ENCODE results near the gene STIP1.

Gene STIP1

GRCh38 chr11:64139049-64139448 is 46.9 kb upstream of the STIP1 start:
- H3K4me1 ChIP-seq (ENCODE audit: insufficient read depth, low read length), result no peaks in the 10 kb centered on the region
- no peak overlapping the region for H3K27ac ChIP-seq (ENCODE audit: low read length)
- no peak overlapping the region for H3K4me3 ChIP-seq (ENCODE audit: low read depth in 1 of 2, low read length in 2 of 2)
- peaks cover 41% of the 10 kb centered on the region for H4K20me1 ChIP-seq (ENCODE audit: insufficient read depth, low read length)
- H3K9ac ChIP-seq (ENCODE audit: low read depth, low read length), result no peak overlapping the region
- no peaks in the 10 kb centered on the region for H3K79me2 ChIP-seq (ENCODE audit: insufficient read depth, low read length)
- DNase-seq (no peak), ATAC-seq (ENCODE audit: insufficient read depth, low read depth) (no peak)
- H3K27me3 ChIP-seq (ENCODE audit: insufficient read depth, low read length, poor library complexity), result no peaks in the 10 kb centered on the region
- H3K9me3 ChIP-seq (ENCODE audit: insufficient read depth, low read length, severe bottlenecking), result no peaks in the 10 kb centered on the region
- TF ChIP-seq CTCF (IDR thresholded peaks at IDR 0.05; ENCODE audit: borderline replicate concordance, extremely low read depth, low read length, poor library complexity, severe bottlenecking) (no peak), EZH2 (IDR thresholded peaks at IDR 0.05; ENCODE audit: borderline replicate concordance, low read depth, low read length, severe bottlenecking) (no peak)
- H3K36me3 ChIP-seq (ENCODE audit: insufficient read depth, low read length), result no peaks in the 10 kb centered on the region
- H2AFZ ChIP-seq (ENCODE audit: low read depth, low read length), result no peak overlapping the region
- no peak overlapping the region for H3K4me2 ChIP-seq (ENCODE audit: insufficient read depth, low read length)

GRCh38 chr11:64140082-64140481 is 45.9 kb upstream of the STIP1 start:
- TF ChIP-seq CTCF (IDR thresholded peaks at IDR 0.05; ENCODE audit: borderline replicate concordance, extremely low read depth, low read length, poor library complexity, severe bottlenecking) (no peak), EZH2 (IDR thresholded peaks at IDR 0.05; ENCODE audit: borderline replicate concordance, low read depth, low read length, severe bottlenecking) (no peak)
- H3K27me3 ChIP-seq (ENCODE audit: insufficient read depth, low read length, poor library complexity), result no peaks in the 10 kb centered on the region
- no peak overlapping the region for H3K4me2 ChIP-seq (ENCODE audit: insufficient read depth, low read length)
- no peak overlapping the region for H3K9ac ChIP-seq (ENCODE audit: low read depth, low read length)
- H3K79me2 ChIP-seq (ENCODE audit: insufficient read depth, low read length), result no peaks in the 10 kb centered on the region
- no peak overlapping the region for H3K4me3 ChIP-seq (ENCODE audit: low read depth in 1 of 2, low read length in 2 of 2)
- ATAC-seq (ENCODE audit: insufficient read depth, low read depth) (no peak), DNase-seq (no peak)
- H3K9me3 ChIP-seq (ENCODE audit: insufficient read depth, low read length, severe bottlenecking), result no peaks in the 10 kb centered on the region
- no peak overlapping the region for H3K27ac ChIP-seq (ENCODE audit: low read length)
- peaks cover 38% of the 10 kb centered on the region for H4K20me1 ChIP-seq (ENCODE audit: insufficient read depth, low read length)
- H2AFZ ChIP-seq (ENCODE audit: low read depth, low read length), result no peak overlapping the region
- no peaks in the 10 kb centered on the region for H3K4me1 ChIP-seq (ENCODE audit: insufficient read depth, low read length)
- no peaks in the 10 kb centered on the region for H3K36me3 ChIP-seq (ENCODE audit: insufficient read depth, low read length)

GRCh38 chr11:64141081-64141783 is 44.7 kb upstream of the STIP1 start:
- Histone ChIP-seq H3K4me3 (ENCODE audit: low read depth in 1 of 2, low read length in 2 of 2) (no peak overlapping the region), H3K27me3 (ENCODE audit: insufficient read depth, low read length, poor library complexity) (no peaks in the 10 kb centered on the region), H3K27ac (ENCODE audit: low read length) (no peak overlapping the region), H3K9me3 (ENCODE audit: insufficient read depth, low read length, severe bottlenecking) (no peaks in the 10 kb centered on the region), H3K36me3 (ENCODE audit: insufficient read depth, low read length) (no peaks in the 10 kb centered on the region), H3K4me2 (ENCODE audit: insufficient read depth, low read length) (no peak overlapping the region), H4K20me1 (ENCODE audit: insufficient read depth, low read length) (peaks cover 37% of the 10 kb centered on the region), H3K79me2 (ENCODE audit: insufficient read depth, low read length) (no peaks in the 10 kb centered on the region), H3K4me1 (ENCODE audit: insufficient read depth, low read length) (no peaks in the 10 kb centered on the region), H2AFZ (ENCODE audit: low read depth, low read length) (no peak overlapping the region), H3K9ac (ENCODE audit: low read depth, low read length) (no peak overlapping the region)
- no peak for TF ChIP-seq CTCF (IDR thresholded peaks at IDR 0.05; ENCODE audit: borderline replicate concordance, extremely low read depth, low read length, poor library complexity, severe bottlenecking)
- no peak for TF ChIP-seq EZH2 (IDR thresholded peaks at IDR 0.05; ENCODE audit: borderline replicate concordance, low read depth, low read length, severe bottlenecking)
- DNase-seq, result no peak
- ATAC-seq (ENCODE audit: insufficient read depth, low read depth), result no peak

All from DND-41 (cell line).